ENCODE results near the gene SRA1. TPM values are rescaled to one million over a fixed set of nuclear protein-coding genes. Genes with fewer than 3 reads are reported as not detected.

The SRA1 gene
- total RNA-seq: 16.4 and 34.5 TPM in 2 replicates

GRCh38 chr5:140557136-140557805 lies at the start of gene SRA1:
SRA1 (minus strand) TSS chr5:140557473; CDS start chr5:140557452, 21 bp downstream.

GRCh38 chr5:140564196-140565023 lies 7.1 kb upstream of the SRA1 start, which contains the start of the genes APBB3 and SLC35A4:
APBB3 (minus strand) TSS chr5:140564598; CDS start chr5:140564245, 353 bp downstream.
SLC35A4 (plus strand) TSS chr5:140564828; CDS start chr5:140567170, 2,342 bp downstream.

GRCh38 chr5:140547508-140548299 lies 9.6 kb downstream of the SRA1 start, which contains the start of gene EIF4EBP3:
EIF4EBP3 (plus strand) TSS chr5:140547662; CDS start chr5:140547738, 76 bp downstream.

Other genes starting within 250 kb of the SRA1 start
- gene HBEGF, start 210.9 kb downstream of the SRA1 start, total RNA-seq: 26.9 and 66.3 TPM in 2 replicates
- gene SLC4A9, start 197.3 kb downstream of the SRA1 start, total RNA-seq: 0.21 TPM in 1 of 2 replicates, not detected in the other
- 47.5 and 52.4 TPM in 2 replicates for gene ANKHD1, start 155.6 kb downstream of the SRA1 start, total RNA-seq
- gene EIF4EBP3, start 9.8 kb downstream of the SRA1 start, total RNA-seq: 0.85 and 4.3 TPM in 2 replicates
- 3.2 and 6.0 TPM in 2 replicates for gene APBB3, start 7.1 kb upstream of the SRA1 start, total RNA-seq
- gene SLC35A4, start 7.4 kb upstream of the SRA1 start, total RNA-seq: 10.4 and 16.9 TPM in 2 replicates
- 1.4 and 6.8 TPM in 2 replicates for gene CD14, start 75.7 kb upstream of the SRA1 start, total RNA-seq
- gene TMCO6, start 82.0 kb upstream of the SRA1 start, total RNA-seq: 9.9 and 26.2 TPM in 2 replicates
- gene NDUFA2, start 90.2 kb upstream of the SRA1 start, total RNA-seq: 26.5 and 27.9 TPM in 2 replicates
- 62.4 and 66.5 TPM in 2 replicates for gene IK, start 90.4 kb upstream of the SRA1 start, total RNA-seq
- 31.5 and 57.8 TPM in 2 replicates for gene WDR55, start 107.4 kb upstream of the SRA1 start, total RNA-seq
- gene DND1, start 116.1 kb upstream of the SRA1 start, total RNA-seq: 0.43 TPM in 1 of 2 replicates, not detected in the other
- gene HARS1, start 133.9 kb upstream of the SRA1 start, total RNA-seq: 36.7 and 59.8 TPM in 2 replicates
- 30.9 and 45.3 TPM in 2 replicates for gene HARS2, start 134.0 kb upstream of the SRA1 start, total RNA-seq
- 44.5 and 49.2 TPM in 2 replicates for gene ZMAT2, start 143.0 kb upstream of the SRA1 start, total RNA-seq
- gene PCDHA1, start 228.7 kb upstream of the SRA1 start, total RNA-seq: not detected in 2 replicates
- not detected in 2 replicates for gene PCDHA2, start 237.4 kb upstream of the SRA1 start, total RNA-seq
- gene PCDHA3, start 243.6 kb upstream of the SRA1 start, total RNA-seq: under 0.01 TPM in 2 replicates
- 0.21 and 1.2 TPM in 2 replicates for gene PCDHA4, start 249.6 kb upstream of the SRA1 start, total RNA-seq